ENCODE results near the gene MAGED4B.
"Not testable (repeated sequence)": the region's sequence is repeated elsewhere in the genome, so short reads cannot be mapped to it uniquely, and the experiment has no call there.

MAGED4B gene, protein sequence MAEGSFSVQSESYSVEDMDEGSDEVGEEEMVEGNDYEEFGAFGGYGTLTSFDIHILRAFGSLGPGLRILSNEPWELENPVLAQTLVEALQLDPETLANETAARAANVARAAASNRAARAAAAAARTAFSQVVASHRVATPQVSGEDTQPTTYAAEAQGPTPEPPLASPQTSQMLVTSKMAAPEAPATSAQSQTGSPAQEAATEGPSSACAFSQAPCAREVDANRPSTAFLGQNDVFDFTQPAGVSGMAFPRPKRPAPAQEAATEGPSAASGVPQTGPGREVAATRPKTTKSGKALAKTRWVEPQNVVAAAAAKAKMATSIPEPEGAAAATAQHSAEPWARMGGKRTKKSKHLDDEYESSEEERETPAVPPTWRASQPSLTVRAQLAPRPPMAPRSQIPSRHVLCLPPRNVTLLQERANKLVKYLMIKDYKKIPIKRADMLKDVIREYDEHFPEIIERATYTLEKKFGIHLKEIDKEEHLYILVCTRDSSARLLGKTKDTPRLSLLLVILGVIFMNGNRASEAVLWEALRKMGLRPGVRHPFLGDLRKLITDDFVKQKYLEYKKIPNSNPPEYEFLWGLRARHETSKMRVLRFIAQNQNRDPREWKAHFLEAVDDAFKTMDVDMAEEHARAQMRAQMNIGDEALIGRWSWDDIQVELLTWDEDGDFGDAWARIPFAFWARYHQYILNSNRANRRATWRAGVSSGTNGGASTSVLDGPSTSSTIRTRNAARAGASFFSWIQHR

DNA sequence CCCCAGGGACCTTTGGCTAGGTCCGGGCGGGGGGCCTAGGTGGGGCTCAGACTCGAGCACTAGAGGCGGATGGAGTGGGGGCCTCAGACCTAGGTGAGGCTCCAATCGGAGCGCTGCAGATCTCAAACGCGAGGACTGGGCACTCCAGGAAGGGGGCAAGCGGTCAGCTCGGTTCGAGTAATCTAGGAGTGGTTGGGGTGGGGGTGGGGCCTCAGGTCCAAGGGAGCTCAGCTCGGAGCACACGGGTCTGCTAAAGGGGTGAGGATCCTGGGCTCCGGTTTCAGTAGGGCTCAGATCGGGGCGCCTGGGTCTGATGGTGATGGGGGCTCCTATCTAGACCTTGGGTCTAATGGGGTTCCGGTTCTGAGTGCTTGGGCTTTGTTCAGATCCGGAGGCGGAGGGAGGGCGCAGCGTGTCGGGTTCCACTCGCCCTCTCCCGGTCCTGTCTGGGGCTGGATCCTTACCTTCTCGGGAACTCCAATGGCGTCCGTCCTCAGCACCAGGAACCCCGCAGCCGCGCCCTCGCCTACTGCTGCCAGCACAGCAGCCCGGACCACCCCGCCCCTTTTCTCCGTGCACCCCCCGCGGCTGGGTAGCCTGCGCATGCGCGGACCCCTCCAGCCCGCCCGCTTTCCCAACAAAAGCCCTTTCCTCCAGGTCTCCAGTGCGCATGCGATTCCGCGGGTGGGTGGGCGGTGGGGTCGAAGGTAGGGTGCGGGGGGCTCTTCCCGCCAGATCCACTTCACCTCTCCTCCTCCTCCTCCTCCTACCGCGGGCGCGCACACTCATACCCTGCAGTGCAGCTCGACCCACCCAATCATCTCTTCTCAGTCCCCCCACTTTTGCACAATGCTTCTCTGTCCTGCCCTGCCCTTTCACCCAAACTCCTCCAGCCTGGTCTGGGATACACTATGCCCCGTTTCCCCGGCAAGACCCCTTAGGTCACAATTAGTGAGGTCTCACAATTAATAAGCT is at the start of gene MAGED4B:
Gene MAGED4B (minus strand): TSS at position 518 of the 975 bp plus-strand sequence. CDS start 1,011 bp downstream, outside the sequence.
- DNase-seq (ENCODE audit: low read depth), result not testable (repeated sequence)

DNA sequence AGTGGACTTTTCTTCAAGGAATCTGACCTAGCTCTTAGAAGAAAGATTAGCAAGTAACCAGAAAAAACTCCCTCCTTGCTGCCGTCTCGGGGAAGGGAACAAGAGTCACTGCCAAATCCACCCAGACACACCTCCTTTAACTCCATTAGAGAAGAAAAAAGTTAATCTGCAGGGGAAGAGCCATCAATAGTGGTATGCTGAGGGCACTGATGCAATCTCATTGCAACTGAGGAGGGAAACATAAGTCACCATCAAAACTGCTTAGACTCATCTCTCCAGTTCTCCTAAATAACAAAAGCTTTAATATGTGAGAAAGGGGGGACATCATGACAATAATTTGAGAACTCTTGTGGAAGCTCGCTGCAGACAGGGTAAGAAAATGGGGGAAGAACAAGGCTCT is 49.3 kb upstream of the MAGED4B start:
- DNase-seq (ENCODE audit: low read depth), result no peak

DNA sequence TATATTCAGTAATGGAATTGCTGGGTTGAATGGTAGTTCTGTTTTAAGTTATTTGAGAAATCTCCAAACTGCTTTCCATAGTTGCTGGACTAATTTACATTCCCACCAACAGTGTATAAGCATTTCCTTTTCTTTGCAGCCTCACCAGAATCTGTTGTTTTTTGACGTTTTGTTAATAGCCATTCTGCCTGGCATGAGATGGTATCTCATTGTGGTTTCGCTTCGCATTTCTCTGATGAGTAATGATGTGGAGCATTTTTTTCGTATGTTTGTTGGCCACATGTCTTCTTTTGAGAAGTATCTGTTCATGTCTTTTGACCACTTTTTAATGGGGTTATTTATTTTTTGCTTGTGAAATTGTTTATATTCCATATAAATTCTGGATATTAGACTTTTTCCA is 13.6 kb upstream of the MAGED4B start:
- no peak for DNase-seq (ENCODE audit: low read depth)

DNA sequence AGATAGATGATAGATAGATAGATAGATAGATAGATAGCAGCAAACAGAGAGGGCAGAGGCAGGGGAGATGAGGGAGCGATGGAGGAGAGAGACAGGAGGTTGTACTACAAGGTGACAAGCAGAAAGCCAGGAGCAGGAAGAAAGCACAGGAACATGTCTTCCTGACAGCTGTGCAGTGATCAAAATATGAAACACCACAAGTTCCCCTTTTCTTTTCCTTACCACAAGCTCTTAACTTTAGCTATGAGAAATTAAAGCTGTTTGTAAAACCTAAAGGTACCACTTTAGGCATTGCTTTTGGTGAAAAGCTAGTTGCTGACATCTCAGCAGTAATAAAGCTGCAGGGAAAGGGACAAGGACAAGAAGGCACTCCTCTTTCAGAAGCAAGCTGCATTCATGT is 9.1 kb upstream of the MAGED4B start:
- no peak for DNase-seq (ENCODE audit: low read depth)

DNA sequence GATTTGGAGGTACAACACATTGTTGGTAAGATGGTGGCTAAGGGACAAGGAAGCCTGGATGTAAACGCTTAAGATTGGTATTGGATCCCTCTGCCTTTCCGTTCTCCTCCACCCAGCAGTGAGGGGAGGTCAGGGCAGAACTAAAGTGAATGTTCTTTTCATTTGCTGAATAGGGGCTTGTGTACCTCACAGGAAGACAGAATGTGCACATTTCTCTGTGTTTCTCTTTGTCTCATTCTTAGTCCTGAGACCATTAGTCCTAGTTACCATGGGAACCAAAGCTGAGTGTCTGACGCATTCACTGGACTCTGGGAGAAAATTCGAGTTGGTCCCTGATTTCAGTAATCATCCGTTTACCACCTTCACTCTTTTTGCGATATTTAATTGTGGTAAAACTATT is 26.7 kb downstream of the MAGED4B start:
- DNase-seq (ENCODE audit: low read depth), result not testable (repeated sequence)

DNA sequence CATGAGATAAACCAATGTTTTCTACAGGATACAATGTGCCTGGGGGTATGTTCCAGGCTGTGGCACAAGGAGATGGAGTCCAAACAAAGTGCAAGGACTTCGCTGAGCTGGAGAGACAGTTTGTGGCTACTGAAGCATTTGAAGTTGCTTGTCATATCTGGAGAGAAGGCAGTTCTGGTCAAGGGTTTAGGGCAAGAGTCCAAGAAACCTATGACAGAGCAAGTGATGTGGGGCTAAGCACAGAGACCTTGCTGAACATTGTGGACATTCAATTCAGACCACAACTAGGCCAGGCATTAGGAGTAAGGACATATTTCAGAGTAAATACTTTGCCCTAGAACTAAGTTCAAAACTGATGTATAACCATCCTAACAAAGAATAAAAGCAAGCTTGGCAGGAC is 34.8 kb downstream of the MAGED4B start:
- no peak for DNase-seq (ENCODE audit: low read depth)

DNA sequence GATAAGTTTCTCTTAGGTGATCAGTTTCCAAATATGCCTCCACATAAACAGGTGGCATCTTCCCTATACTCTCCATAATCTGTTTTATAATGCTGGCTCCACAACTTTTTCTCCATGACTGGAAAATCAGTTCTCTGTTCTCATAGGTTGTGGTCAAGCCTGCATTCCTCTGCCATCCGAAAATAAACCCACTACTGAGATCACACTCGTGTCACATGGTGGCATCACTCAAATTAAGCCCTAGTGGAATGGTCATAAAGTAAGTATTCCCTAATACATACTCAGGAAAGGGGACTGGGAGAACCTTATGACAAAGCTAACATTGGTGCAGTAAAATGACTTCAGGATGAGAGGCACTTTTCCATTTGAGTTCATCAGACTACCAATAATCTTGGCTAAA is 37.6 kb downstream of the MAGED4B start:
- DNase-seq (ENCODE audit: low read depth), result no peak

DNA sequence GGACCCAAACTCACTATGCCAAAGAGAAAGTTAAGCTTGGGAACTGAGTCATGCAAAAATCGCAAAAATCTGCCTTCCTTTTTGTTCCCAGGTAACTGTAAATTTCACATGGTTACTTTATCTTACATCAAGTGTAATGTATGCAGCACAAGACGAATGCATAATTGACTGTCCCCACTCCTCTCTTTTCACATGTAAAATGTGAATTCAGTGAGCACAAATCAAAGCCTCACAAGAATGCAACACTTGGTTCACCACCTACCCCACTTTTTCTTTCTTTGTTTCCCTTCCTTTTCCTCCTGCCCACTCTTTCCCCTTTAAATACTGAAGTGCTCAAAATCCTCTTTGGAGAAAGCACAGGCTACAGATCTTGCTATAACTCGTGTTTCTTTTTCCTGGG is 53.2 kb downstream of the MAGED4B start:
- DNase-seq (ENCODE audit: low read depth), result no peak
